ENCODE results near the gene RASSF1.

Gene RASSF1

DNA sequence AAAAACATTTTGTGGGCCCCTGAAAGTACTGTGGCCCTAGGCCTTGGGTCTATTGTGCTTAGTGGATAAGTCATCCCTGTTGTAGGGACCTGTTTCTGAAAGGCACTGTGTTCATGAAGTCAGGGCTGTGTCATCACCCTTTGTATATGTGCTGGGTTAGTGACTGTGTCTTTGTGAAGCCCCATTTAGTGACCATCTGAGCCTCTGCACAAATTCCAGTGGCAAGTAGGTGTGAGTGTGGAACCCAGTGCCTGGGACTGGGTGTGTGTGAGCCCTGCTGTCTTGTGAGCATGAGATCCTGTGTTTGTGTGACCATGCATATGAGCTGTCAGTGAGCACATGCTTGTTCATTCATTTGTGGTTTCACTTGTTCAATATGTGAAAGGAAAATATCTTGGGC, 36.0 kb downstream of the RASSF1 start:
- H3K4me1 ChIP-seq (ENCODE audit: insufficient read depth, poor library complexity, severe bottlenecking): peaks cover 12% of the 10 kb centered on the region
- DNase-seq (ENCODE audit: low spot score) (no peak), ATAC-seq (ENCODE audit: low read depth) (0 out of 3 replicates have a peak, but pooled peaks have one; percentile 8)
- no peaks in the 10 kb centered on the region for H3K27me3 ChIP-seq (ENCODE audit: insufficient read depth, poor library complexity, severe bottlenecking)
- H3K4me3 ChIP-seq (ENCODE audit: severe bottlenecking): no peak overlapping the region
- no peak overlapping the region for H3K27ac ChIP-seq (ENCODE audit: poor library complexity, severe bottlenecking)
- peaks cover 19% of the 10 kb centered on the region for H3K9me3 ChIP-seq (ENCODE audit: severe bottlenecking)
- no peaks in the 10 kb centered on the region for H3K36me3 ChIP-seq (ENCODE audit: low read depth)
- TF ChIP-seq, protein P1, sequence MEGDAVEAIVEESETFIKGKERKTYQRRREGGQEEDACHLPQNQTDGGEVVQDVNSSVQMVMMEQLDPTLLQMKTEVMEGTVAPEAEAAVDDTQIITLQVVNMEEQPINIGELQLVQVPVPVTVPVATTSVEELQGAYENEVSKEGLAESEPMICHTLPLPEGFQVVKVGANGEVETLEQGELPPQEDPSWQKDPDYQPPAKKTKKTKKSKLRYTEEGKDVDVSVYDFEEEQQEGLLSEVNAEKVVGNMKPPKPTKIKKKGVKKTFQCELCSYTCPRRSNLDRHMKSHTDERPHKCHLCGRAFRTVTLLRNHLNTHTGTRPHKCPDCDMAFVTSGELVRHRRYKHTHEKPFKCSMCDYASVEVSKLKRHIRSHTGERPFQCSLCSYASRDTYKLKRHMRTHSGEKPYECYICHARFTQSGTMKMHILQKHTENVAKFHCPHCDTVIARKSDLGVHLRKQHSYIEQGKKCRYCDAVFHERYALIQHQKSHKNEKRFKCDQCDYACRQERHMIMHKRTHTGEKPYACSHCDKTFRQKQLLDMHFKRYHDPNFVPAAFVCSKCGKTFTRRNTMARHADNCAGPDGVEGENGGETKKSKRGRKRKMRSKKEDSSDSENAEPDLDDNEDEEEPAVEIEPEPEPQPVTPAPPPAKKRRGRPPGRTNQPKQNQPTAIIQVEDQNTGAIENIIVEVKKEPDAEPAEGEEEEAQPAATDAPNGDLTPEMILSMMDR (IDR thresholded peaks at IDR 0.05; ENCODE audit: poor library complexity, severe bottlenecking): no peak

DNA sequence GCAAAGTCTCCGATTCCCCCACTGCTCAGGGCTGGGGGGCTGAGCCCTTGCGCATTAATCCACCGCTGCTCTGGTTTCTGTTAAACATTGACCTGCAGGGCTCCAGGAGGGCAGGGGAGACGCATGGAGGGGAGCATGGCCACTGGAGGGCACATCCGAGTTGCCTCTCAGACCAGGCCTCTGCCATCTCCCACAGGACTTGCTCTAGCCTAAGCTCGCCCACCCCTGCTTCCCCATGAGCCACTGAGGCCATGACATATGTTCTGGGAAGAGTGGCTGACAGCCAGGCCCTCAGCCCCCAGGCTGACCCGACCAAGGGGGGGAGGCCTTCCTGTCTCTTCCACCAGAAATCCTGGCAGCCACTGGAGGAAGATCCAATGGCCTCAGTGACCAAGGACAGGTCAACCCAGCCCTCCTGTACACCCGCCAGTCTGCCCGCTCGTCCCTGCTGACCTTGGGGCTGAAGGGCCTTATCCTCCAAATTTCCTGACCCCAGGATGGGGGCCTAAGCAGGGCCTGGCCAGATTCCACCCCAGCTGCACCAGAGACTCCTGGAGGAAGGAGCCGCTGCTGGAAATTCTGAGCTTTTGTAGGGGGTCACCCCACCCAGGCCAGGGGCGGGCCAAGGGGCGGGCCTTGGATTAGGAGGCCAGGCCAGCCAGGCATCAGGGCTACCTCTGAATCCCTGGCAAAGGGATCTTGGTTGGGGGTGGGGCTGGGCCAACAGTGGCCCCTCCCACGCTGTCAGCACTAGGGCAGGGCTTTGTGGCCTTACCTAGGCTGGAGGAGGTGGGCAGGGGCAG, 37.4 kb downstream of the RASSF1 start, which contains the start of gene HYAL1:
TSS of gene HYAL1 (minus strand) at position 562 of the 803 bp plus-strand sequence. CDS start 618 bp downstream, outside the sequence.
- TF ChIP-seq, protein P1 (IDR thresholded peaks at IDR 0.05; ENCODE audit: poor library complexity, severe bottlenecking): peak; percentile 20
- H3K27ac ChIP-seq (ENCODE audit: poor library complexity, severe bottlenecking): no peak within 1 kb of the TSS
- H3K27me3 ChIP-seq (ENCODE audit: insufficient read depth, poor library complexity, severe bottlenecking): no peaks in the 10 kb centered on the region

GRCh38 chr3:50302095-50303012, 38.3 kb downstream of the RASSF1 start:
- H3K4me1 ChIP-seq (ENCODE audit: insufficient read depth, poor library complexity, severe bottlenecking): peaks cover 9% of the 10 kb centered on the region
- peaks cover 4% of the 10 kb centered on the region for H3K9me3 ChIP-seq (ENCODE audit: severe bottlenecking)
- H3K4me3 ChIP-seq (ENCODE audit: severe bottlenecking): no peak overlapping the region
- TF ChIP-seq, protein P1 (IDR thresholded peaks at IDR 0.05; ENCODE audit: poor library complexity, severe bottlenecking): no peak
- no peaks in the 10 kb centered on the region for H3K36me3 ChIP-seq (ENCODE audit: low read depth)
- ATAC-seq (ENCODE audit: low read depth) (no peak), DNase-seq (ENCODE audit: low spot score) (no peak)
- no peak overlapping the region for H3K27ac ChIP-seq (ENCODE audit: poor library complexity, severe bottlenecking)
- H3K27me3 ChIP-seq (ENCODE audit: insufficient read depth, poor library complexity, severe bottlenecking): no peaks in the 10 kb centered on the region

More for the DNA sequence above, 37.4 kb downstream of the RASSF1 start, which contains the start of gene HYAL1:
- H3K4me1 ChIP-seq (ENCODE audit: insufficient read depth, poor library complexity, severe bottlenecking): peaks cover 9% of the 10 kb centered on the region
- peaks cover 10% of the 10 kb centered on the region for H3K9me3 ChIP-seq (ENCODE audit: severe bottlenecking)
- DNase-seq (ENCODE audit: low spot score) (no peak), ATAC-seq (ENCODE audit: low read depth) (no peak)
- no peak within 1 kb of the TSS for H3K4me3 ChIP-seq (ENCODE audit: severe bottlenecking)
- no peaks in the 10 kb centered on the region for H3K36me3 ChIP-seq (ENCODE audit: low read depth)

- no peak for ATAC-seq (ENCODE audit: low read depth)
- DNase-seq (ENCODE audit: low spot score): no peak
- peak overlapping the region; percentile 30 for H3K4me3 ChIP-seq (ENCODE audit: severe bottlenecking)
- no peaks in the 10 kb centered on the region for H3K9me3 ChIP-seq (ENCODE audit: severe bottlenecking)
- peak overlapping the region; percentile 95 for H3K27ac ChIP-seq (ENCODE audit: poor library complexity, severe bottlenecking)
- H3K4me1 ChIP-seq (ENCODE audit: insufficient read depth, poor library complexity, severe bottlenecking): peaks cover 9% of the 10 kb centered on the region
- no peaks in the 10 kb centered on the region for H3K36me3 ChIP-seq (ENCODE audit: low read depth)
- TF ChIP-seq, protein P1 (IDR thresholded peaks at IDR 0.05; ENCODE audit: poor library complexity, severe bottlenecking): no peak
- no peaks in the 10 kb centered on the region for H3K27me3 ChIP-seq (ENCODE audit: insufficient read depth, poor library complexity, severe bottlenecking)
Measured at GRCh38 chr3:50300681-50301254, 39.9 kb downstream of the RASSF1 start.

All from RWPE2 (cell line).